IPS-18c (cell line): ENCODE data around the gene UBE2S.
"Not testable (repeated sequence)": the region's sequence is repeated elsewhere in the genome, so short reads cannot be mapped to it uniquely, and the experiment has no call there.

Experiments
- H3K4me3 ChIP-seq: 2 replicates; pipeline ENCODE4 v1.7.0; 2013; ENCODE audit warnings: low read depth, mild to moderate bottlenecking, low read length, moderate library complexity; ENCODE audit not compliant: insufficient read depth
- H3K9me3 ChIP-seq: one replicate; pipeline ENCODE4 v1.6.1; 2013; ENCODE audit warnings: mild to moderate bottlenecking, low read length, moderate library complexity; ENCODE audit not compliant: control insufficient read depth, insufficient read depth

Gene UBE2S

DNA sequence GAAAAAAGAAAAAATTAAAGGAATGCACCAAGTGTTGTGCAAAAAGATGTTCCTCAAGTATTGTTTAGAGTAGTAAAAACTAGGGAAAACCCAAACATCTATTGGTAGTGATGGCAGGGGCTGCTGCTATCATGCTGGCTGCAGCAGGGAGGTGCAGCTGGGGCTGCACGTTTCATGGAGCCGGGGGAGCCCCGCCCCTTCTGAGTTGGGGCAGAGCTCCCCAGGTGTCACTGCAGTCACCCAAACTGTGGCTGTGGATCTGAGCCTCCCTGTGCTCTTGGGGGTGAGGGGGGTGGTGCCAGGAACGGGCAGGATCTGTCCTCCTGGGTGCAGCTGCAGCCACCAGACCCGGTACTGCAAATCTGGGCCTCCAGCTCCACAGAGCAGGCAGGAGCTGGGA, 11.5 kb upstream of the UBE2S start:
- no peaks in the 10 kb centered on the region for H3K9me3 ChIP-seq
- H3K4me3 ChIP-seq = no peak overlapping the region

DNA sequence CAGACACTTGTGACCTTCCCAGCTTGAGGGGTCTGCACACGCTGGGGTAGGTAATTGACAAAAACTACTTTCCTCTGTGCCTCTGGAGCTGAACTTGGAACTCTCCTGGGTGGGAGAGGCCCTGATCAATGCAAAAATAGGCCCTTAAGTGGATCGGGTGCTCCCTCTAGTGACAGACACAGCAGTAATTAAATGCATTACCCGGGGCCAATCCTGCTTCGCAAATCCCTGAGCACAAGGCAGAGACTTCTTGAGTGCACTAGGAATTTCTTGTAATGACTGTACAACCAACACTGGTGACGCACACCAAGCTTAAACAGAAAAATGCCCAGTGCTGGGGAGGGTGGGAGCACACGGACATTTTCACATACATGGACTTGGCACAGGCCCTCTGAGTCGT, 10.6 kb upstream of the UBE2S start:
- no peak overlapping the region for H3K4me3 ChIP-seq
- no peaks in the 10 kb centered on the region for H3K9me3 ChIP-seq

DNA sequence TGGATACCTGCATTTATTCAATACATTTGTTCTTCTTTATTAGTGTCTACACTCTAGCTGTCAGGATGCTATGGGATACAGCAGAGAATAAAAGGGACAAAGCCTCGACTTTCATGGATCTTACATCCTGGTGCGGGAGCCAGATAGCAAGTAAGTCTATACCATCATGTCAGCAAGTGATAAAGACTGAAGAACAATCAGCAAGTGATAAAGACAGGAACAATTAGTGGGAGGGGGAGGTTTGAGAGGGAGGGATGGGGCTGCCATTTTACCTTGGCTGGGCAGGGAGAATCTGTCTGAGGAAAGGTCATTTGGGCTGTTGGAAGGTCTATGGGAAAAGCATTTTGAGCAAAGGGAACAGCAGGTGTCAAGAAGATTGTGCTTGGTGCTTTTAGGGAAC, 2.6 kb upstream of the UBE2S start:
- Histone ChIP-seq H3K9me3 (peaks cover 5% of the 10 kb centered on the region), H3K4me3 (no peak overlapping the region)

DNA sequence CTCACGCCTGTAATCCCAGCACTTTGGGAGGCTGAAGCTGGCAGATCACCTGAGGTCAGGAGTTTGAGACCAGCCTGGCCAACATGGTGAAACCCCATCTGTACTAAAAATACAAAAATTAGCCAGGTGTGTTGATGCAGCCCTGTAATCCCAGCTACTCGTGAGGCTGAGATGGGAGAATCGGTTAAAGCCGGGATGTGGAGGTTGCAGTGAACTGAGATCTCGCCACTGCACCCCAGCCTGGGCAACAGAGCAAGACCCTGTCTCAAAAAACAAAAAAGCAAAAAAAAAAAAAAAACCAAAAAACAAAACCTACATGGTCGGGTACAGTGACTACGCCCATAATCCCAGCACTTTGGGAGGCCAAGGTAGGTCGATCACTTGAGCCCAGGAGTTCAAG, 1.6 kb upstream of the UBE2S start:
- H3K9me3 ChIP-seq, H3K4me3 ChIP-seq: not testable (repeated sequence)

DNA sequence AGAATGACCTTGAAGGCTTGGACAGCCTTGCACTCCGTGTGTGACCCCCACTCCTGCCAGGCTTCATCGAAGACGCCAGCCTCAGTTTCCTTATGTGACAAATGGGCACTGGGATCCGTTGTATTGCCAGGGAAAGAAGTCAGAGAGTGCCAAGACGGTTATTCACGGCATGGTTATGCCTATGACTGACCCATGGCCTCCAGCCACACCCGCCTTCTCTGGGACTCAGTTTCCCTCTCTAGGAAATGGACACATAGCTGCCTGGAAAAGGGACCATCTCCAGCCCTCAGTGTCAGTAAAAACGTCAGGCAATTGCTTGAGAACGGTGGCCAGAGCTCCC, 915 bp upstream of the UBE2S start:
- Histone ChIP-seq H3K9me3 (peaks cover 5% of the 10 kb centered on the region), H3K4me3 (peak overlapping the region; percentile 32; the same call in 1 of the 2 replicates)

DNA sequence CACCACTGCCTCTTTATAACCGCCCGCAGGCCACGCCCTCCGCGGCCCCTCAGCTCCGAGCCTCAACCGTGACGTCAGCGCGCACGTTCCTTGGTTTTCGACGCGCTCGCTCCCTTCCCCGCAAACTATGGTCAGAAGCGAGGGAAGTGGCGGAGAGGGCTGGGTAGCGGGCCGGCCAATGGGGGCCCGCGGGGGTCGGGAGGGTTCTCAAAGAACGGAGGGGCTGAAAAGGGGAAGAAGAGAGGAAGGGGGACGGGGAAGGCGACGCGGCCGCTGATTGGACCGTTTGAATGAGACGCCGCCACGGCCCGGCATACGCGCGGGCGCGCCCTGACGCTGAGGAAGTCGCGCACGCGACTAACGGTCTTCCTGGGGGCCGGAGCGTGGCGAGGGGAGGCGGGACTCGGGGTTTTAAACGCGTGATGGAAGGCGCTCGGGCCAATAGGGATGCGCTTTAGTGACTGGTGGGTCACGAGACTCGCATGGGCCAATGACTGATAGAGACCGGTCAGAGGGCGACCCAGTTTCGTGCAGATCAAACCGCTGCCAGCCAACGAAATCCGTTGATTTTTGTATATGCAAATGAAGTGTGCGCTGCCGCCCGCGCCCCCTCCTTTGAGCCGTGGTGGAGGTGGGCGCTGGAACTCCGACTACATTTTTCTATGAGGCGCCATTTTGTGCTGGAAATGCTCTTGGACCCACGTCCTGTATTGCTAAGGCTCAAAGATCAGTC, 378 bp upstream of the UBE2S start:
- Histone ChIP-seq H3K9me3 (peaks cover 7% of the 10 kb centered on the region), H3K4me3 (peak overlapping the region; percentile 84; the same call in 1 of the 2 replicates)

DNA sequence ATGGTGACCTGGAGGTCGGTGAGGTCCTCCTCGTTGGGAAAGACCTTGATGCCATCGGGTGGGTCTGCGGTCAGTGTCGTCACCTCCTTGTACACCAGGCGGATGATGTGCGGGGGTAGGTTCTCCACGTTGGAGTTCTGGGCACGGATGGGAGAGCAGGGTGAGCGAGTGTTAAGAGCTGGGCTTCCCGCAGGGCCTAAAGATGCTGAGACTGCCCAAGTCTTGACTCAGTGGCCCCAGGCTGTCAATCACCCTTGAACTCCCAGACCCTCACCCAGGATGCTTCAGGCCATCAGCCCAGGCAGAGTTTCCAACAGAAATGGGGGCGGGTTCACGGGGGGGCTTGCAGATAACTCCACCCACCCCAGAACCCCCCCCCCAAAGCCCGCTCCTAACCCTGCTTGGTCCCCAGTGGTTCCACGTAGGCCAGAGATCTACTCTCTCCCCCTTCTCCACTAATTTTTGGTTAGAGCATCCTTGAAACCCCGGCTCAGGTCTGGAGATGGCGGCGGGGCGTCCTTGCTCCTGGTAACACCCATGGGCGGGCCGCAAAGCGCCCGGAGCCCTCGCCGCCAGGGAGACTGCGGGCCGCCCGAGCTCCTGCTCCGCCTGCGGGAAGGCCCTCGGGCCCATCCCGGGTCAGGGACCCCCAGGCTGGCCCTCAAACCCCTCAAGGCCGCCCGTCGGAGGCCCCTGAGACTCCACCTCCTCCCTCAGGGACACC, 600 bp downstream of the UBE2S start:
- H3K9me3 ChIP-seq = peaks cover 7% of the 10 kb centered on the region

DNA sequence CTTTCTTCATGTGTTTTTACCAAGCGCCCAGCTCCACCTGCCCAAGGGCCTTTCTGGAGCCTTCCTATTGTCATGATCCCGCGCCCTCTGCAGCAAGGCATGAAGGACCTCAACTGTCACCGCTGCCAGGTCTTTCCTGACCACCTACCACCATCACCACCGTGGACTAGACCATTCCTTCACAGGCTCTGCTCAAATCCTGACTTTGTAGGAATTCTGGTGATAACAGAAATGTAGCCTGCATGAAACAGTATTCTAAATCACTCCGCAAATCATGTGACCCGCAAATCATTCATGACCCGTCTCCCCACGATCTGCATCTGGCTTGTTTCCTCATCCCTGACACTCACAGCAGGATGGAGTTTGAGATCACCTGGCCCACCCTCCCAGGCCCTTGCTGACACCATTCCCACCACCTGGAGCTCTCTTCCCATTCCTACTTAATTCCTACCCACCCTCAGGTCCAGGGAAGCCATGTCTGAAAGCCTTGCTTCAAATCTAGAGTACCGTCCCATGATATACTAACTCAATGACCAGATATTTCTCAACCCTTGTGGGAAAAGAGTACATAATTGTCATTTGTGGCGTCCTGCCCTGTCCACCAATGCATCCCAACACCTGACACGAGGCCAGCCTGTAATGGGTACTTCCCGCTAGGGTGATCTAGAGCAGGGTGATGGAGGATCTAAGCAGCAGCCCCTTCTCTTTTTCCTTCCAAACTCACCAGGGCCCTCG, 1.3 kb downstream of the UBE2S start:
- peaks cover 7% of the 10 kb centered on the region for H3K9me3 ChIP-seq
- H3K4me3 ChIP-seq = peak overlapping the region; percentile 84

More for the DNA sequence above, 600 bp downstream of the UBE2S start:
- peak overlapping the region; percentile 84 for H3K4me3 ChIP-seq

DNA sequence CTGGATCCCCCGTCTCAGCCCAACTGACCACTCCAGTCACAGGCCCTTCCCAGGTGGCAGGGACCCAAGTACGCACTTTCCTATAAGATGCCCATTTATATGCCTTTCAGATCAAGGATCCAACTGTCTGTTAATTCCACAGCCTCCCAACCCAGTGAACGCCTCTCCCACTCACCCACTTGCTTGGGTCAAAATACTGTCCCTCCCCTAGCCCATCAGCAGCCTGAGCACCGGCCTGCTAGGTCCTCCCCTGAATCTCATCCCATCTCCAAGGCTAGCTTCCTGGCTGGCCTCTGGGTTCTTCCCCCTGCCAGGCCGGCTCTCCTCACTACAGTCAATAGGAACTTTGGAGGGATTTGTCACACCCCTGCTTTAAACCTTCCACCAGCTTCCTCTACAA, 1.9 kb downstream of the UBE2S start:
- H3K9me3 ChIP-seq = peaks cover 7% of the 10 kb centered on the region
- H3K4me3 ChIP-seq = peak overlapping the region; percentile 84

DNA sequence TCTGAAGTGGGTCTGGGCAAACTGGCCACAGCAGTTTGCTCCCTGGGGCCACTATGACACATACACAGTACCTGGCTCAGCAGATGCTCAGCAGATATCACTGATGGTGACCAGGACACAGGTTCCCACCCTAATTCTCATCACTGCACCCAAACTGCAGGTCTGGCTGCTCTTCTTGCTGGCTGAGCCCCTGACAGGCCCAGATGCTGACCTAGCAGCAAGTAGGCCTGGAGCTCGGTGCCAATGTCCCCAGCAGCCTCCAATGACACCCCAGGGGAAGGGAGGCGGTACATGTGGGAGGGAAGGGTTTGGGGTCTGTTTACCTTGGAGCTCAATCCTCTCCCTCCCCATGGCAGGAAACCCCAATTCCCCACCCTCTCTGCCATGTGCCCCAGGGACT, 5.1 kb downstream of the UBE2S start:
- no peak overlapping the region for H3K4me3 ChIP-seq
- H3K9me3 ChIP-seq = peaks cover 2% of the 10 kb centered on the region

DNA sequence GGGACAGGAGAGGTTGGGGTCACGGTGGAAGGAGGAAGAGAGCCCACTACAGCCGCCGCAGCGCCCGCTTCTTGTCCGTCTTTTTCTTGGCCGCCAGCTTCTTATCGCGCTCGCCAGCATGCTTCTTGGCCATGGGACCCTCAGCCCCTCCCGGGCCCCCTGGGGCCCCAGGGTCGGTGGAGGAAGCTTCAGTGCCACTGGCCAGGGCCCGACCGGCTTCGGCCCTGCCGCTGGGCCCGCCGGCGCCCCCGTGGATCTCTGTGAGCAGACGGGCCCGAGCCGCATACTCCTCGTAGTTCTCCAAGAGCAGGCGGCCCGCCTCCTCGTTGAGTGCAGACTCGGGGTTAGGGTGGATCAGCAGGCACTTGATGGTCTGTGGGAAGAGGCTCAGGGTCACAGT, 6.2 kb downstream of the UBE2S start:
- not testable (repeated sequence) for H3K9me3 ChIP-seq, H3K4me3 ChIP-seq

DNA sequence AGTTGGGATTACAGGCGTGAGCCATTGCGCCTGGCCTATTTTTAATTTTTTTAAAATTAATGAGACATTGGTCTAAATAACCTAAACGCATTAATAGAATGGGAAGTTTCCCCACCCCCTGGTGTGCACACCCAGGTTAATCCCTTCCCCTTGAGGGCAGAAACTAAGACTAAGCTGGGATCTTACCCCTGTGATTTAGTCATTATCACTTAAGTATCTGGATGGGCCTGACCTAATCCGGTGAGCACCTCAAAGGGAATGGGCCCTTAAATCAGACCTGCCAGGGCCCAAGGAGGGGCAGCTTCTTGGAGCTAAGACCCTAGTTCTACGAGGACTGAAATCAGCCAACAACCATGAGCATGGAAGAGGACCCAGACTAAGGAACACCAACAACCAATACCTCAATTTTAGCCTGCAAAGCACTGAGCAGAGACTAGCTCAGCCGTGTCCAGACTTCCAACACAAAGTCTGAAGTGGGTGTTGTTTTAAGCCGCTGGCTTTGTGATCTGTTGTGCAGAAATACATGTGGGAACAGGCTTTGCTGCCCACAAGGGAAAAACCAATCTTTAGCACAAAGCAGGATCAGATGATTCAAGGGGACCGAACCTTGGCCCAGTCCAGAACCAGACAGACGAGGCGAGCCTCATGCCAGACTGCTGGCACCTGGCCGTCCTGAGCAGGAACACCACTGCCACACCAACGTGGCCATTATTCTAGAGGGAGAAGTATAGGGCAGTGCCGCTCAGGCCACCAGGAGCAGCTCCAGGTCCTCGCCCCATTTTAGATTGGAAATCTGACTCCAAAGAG, 7.1 kb downstream of the UBE2S start:
- peaks cover 2% of the 10 kb centered on the region for H3K9me3 ChIP-seq
- no peak overlapping the region for H3K4me3 ChIP-seq

DNA sequence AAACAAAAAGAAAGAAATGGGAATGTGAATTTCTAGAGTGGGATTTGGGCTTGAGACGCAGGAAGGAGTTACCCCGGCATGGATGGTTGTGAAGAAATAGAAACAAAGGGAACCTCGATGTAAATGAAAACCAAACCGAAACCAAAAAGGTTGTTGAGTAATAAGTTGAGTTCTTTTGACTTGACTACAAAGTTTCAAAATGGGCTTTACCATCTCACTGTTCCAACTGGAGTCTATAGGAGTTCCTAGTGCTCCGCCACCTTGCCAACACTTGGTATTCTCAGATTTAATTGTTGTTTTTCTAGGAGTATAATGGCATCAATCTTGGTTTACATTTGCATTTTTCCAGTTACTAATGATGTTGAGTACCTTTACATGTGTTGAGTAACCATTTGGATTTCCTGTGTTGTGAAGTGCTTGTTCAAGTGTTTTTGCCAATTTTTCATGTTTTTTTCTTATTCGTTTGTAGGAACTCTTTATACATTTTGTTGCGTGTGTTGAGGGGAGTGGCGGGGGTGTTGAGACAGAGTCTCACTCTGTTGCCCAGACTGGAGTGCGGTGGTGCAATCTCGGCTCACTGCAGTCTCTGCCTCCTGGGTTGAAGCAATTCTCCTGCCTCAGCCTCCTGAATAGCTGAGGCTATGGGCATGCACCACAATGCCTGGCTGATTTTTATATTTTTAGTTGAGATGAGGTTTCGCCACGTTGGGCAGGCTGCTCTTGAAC, 9.2 kb downstream of the UBE2S start:
- Histone ChIP-seq H3K4me3 (no peak overlapping the region), H3K9me3 (peaks cover under 1% of the 10 kb centered on the region)

DNA sequence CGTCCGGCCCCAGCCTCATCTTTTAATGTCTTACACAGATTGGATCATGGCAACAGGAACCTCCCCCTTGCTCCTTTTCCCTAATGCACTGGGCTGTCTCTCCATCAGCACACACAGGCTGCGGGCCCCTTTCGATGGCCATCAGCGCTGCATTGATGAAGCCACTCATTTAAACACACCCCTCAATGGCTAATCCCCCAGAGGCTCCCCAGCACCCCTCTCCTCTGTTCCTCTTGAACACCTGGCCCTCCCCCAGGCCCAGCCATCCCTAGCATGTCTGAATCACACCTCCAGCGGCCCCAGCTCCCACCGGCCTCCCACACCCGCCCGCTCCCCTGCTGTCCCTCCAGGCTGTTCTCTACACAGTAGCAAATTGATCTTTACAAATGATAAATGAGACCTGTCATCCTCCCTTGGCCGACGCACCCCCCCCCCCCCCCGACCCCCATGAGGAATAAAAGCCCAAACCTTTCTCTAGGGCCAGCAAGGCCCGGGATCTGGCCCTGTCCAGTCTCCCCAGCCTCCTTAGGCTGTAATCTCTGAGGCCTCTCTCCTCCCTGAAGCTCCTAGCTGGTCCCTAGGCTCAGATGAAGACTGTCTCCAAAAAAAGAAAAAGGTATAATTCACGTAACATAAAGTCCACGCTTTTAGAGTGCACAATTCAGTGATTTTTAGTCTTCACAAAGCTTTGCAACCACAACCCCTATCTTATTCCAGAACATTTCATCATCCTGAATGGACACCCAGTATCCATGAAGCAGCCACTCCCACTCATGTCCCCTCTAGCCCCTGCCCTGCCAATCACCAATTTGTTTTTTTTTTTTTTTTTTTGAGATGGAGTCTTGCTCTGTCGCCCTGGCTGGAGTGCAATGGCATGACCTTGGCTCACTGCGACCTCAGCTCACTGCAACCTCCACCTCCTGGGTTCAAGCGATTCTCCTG, 14.5 kb downstream of the UBE2S start:
- no peak overlapping the region for H3K4me3 ChIP-seq
- H3K9me3 ChIP-seq = no peaks in the 10 kb centered on the region

DNA sequence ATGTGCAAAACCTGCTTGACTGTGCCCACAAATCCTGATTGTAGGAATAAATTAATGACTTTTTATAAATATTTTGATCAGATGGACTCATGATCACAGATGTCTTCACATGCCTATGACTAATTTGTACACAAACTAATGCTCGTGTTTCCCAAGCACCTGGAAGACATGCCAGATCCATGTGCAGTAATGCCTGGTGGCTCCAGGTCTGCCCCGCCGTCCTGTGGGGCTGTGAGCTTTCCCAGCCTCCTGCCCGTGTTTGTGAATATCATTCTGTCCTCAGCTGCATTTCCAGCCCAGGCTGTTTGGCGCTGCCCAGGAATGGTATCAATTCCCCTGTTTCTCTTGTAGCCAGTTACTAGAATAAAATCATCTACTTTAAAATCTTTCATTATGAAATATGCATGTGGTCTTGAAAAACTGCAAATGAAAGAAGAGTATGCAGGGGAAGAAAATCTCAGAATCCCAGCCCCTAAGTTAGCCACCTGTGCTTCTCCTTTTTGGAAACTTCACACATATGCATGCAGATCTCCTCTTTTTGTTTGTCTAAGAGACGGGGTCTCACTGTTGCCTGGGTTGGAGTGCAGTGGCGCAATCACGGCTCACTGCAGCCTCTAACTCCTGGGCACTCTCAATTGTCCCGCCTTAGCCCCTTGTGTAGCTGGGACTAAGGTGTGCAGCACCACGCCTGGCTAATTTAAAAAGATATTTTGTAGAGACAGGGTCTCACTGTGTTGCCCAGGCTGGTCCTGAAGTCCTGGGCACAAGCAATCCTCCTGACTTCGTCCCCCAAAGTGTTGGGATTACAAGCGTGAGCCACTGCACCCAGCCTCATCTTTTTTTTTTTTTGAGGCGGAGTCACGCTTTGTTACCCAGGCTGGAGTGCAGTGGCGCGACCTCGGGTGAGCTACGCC, 15.6 kb downstream of the UBE2S start:
- H3K9me3 ChIP-seq = no peaks in the 10 kb centered on the region
- no peak overlapping the region for H3K4me3 ChIP-seq
